HUES6 (cell line): ENCODE measurements around the gene TRMT10B.
"Not testable (repeated sequence)": the region's sequence is repeated elsewhere in the genome, so short reads cannot be mapped to it uniquely, and the experiment has no call there.

Source experiments
- H3K27ac ChIP-seq: 2 replicates; pipeline ENCODE4 v1.7.0; 2013; ENCODE audit warnings: low read depth, mild to moderate bottlenecking, low read length, inconsistent platforms
- H3K27me3 ChIP-seq: 2 replicates; pipeline ENCODE4 v1.6.1; 2013; ENCODE audit warnings: low read length; ENCODE audit not compliant: control insufficient read depth, insufficient read depth
- H3K36me3 ChIP-seq: 2 replicates; pipeline ENCODE4 v1.6.1; 2013; ENCODE audit warnings: low read length; ENCODE audit not compliant: control insufficient read depth, insufficient read depth
- H3K4me1 ChIP-seq: 2 replicates; pipeline ENCODE4 v1.6.1; 2013; ENCODE audit warnings: low read length; ENCODE audit not compliant: control insufficient read depth, insufficient read depth
- H3K4me3 ChIP-seq: 2 replicates; pipeline ENCODE4 v1.5.1; 2013; ENCODE audit warnings: low read depth, low read length
- H3K9ac ChIP-seq: one replicate; pipeline ENCODE4 v1.6.1; 2013; ENCODE audit warnings: mild to moderate bottlenecking, low read length
- H3K9me3 ChIP-seq: 2 replicates; pipeline ENCODE4 v1.6.1; 2013; ENCODE audit warnings: low read depth, low read length; ENCODE audit not compliant: control insufficient read depth, insufficient read depth

Gene TRMT10B

DNA sequence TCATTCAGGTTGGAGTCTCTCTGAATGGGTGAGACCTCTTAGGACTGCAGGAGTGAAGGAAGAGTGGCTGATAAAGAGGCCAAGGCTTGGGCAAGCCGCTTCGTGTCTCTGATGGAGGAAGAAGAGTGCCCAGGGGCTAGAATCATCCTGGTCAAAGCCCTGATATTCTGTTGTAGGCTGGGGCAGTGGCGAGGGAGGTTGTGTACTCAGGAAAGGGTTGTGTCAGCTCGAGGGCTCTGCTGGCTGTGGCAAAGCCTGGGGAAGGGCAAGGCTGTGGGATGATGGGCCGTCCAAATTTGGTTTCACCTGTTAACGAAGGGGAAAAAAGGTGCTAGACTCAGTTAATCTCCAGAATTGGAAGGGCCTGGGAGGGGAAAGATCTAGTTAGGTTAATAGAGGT is 2.4 kb upstream of the TRMT10B start:
- no peak overlapping the region for H3K9ac ChIP-seq
- H3K4me3 ChIP-seq = no peak overlapping the region
- no peak overlapping the region for H3K27ac ChIP-seq
- no peaks in the 10 kb centered on the region for H3K27me3 ChIP-seq
- no peaks in the 10 kb centered on the region for H3K9me3 ChIP-seq
- 0 out of 2 replicates have a peak, but pooled peaks cover 3% of the 10 kb centered on the region for H3K4me1 ChIP-seq
- no peaks in the 10 kb centered on the region for H3K36me3 ChIP-seq

- H3K27ac ChIP-seq, H3K36me3 ChIP-seq, H3K4me1 ChIP-seq: not testable (repeated sequence)
These were observed 1.9 kb upstream of the TRMT10B start for GRCh38 chr9:37751704-37752103.

DNA sequence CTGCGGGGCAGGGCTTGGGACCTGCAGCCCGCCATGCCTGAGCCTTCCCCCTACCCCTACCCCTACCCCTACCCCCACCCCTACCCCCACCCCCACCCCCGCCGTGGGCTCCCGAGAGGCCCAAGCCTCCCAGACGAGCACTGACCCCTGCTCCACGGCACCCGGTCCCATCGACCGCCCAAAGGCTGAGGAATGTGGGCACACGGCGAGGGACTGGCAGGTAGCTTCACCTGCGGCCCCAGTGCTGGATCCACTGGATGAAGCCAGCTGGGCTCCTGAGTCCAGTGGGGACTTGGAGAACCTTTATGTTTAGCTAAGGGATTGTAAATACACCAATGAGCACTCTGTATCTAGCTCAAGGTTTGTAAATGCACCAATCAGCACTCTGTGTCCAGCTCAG is 1.5 kb upstream of the TRMT10B start:
- not testable (repeated sequence) for H3K9ac ChIP-seq, H3K4me3 ChIP-seq, H3K27me3 ChIP-seq, H3K4me1 ChIP-seq, H3K9me3 ChIP-seq, H3K36me3 ChIP-seq, H3K27ac ChIP-seq

More at GRCh38 chr9:37751704-37752103, 1.9 kb upstream of the TRMT10B start:
- not testable (repeated sequence) for H3K4me3 ChIP-seq, H3K27me3 ChIP-seq, H3K9ac ChIP-seq, H3K9me3 ChIP-seq

DNA sequence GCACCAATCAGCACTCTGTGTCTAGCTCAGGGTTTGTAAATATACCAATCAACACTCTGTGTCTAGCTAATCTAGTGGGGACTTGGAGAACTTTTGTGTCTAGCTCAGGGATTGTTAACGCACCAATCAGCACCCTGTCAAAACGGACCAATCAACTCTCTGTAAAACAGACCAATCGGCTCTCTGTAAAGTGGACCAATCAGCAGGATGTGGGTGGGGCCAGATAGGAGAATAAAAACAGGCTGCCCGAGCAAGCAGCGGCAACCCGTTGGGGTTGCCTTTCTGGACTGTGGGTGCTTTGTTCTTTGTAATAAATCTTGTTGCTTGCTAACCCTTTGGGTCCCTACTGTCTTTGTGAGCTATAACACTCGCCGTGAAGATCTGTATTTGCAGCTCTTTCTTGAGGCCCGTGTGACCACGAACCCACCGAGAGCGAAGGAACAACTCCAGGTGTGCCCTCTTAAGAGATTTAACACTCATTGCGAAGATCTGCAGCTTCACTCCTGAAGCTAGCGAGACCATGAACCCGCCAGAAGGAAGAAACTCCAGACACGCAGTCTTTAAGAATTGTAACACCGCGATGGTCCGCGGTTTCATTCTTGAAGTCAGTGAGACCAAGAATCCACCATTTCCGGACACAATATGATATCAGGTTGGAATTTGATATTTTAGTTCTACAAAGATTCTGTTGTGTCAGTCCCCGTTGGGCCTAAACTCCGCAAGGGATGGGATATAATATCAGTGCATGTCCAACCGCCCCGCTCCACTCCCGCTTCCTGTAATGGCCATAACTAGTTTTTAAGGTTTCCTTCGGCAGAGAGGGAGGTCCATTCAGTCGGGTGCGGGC is 740 bp upstream of the TRMT10B start:
- no peaks in the 10 kb centered on the region for H3K9me3 ChIP-seq
- H3K4me3 ChIP-seq = peak overlapping the region; percentile 68
- no peaks in the 10 kb centered on the region for H3K36me3 ChIP-seq
- no peak overlapping the region for H3K27ac ChIP-seq
- 0 out of 2 replicates have a peak, but pooled peaks cover 3% of the 10 kb centered on the region for H3K4me1 ChIP-seq
- no peaks in the 10 kb centered on the region for H3K27me3 ChIP-seq
- H3K9ac ChIP-seq = no peak overlapping the region

DNA sequence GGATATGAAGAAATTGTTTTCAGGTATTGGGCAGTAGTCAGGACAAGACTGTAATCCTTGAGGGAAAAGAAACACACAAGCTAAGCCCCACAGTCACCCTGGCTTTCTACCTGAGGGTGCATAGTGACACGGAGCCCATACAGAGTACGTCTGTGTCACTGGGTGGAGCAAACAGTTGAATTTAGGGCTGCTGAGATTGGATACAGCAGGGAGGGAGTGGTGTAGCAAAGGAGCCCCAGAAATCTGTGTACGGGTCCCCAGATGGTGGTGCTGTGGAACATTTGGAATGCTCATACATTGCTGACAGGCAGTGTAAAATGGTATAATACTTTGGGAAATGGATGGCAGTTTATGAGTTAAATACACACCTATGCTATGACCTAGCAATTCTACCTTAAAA is 5.1 kb downstream of the TRMT10B start:
- Histone ChIP-seq H3K36me3 (no peaks in the 10 kb centered on the region), H3K4me3 (no peak overlapping the region), H3K9ac (no peak overlapping the region), H3K27me3 (no peaks in the 10 kb centered on the region), H3K9me3 (no peaks in the 10 kb centered on the region), H3K4me1 (no peaks in the 10 kb centered on the region), H3K27ac (no peak overlapping the region)

- H3K4me3 ChIP-seq = no peak overlapping the region
- no peak overlapping the region for H3K9ac ChIP-seq
- peaks cover 3% of the 10 kb centered on the region; the same call in 1 of the 2 replicates for H3K36me3 ChIP-seq
- no peaks in the 10 kb centered on the region for H3K27me3 ChIP-seq
- no peaks in the 10 kb centered on the region for H3K4me1 ChIP-seq
- H3K27ac ChIP-seq = no peak overlapping the region
- H3K9me3 ChIP-seq = no peaks in the 10 kb centered on the region
These were observed 7.0 kb downstream of the TRMT10B start for GRCh38 chr9:37760416-37761161.

GRCh38 chr9:37761511-37761910 is 7.9 kb downstream of the TRMT10B start:
- no peak overlapping the region for H3K9ac ChIP-seq
- H3K4me3 ChIP-seq = no peak overlapping the region

DNA sequence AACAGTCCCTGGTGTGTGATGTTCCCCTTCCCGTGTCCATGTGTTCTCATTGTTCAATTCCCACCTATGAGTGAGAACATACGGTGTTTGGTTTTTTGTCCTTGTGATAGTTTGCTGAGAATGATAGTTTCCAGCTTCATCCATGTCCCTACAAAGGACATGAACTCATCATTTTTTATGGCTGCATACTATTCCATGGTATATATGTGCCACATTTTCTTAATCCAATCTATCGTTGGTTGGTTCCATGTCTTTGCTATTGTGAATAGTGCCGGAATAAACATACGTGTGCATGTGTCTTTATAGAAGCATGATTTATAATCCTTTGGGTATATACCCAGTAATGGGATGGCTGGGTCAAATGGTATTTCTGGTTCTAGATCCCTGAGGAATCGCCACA is 11.7 kb downstream of the TRMT10B start:
- H3K4me1 ChIP-seq, H3K9ac ChIP-seq, H3K36me3 ChIP-seq: not testable (repeated sequence)

More at GRCh38 chr9:37761511-37761910, 7.9 kb downstream of the TRMT10B start:
- no peaks in the 10 kb centered on the region for H3K4me1 ChIP-seq
- no peaks in the 10 kb centered on the region for H3K9me3 ChIP-seq
- peaks cover 3% of the 10 kb centered on the region; the same call in 1 of the 2 replicates for H3K36me3 ChIP-seq
- H3K27me3 ChIP-seq = no peaks in the 10 kb centered on the region
- no peak overlapping the region for H3K27ac ChIP-seq

DNA sequence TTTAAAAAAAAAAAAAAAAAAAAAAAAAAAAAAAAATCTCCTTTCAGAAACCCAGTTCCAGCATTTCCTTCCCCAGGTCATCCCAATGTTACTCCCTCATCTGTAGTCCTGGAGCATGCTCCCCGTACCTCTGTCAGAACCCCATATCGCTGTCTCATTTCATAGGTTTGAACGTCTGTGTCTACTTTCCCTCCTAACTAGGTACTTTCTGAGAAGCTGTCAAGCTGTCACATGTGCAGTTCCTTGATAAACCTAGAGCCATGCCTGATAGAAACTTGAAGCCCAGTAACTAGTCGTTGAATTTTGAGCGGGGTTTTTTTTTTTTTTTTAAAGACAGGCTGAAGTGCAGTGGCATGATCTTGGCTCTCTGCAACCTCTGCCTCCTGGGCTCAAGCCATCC is 15.7 kb downstream of the TRMT10B start:
- no peak overlapping the region for H3K27ac ChIP-seq
- H3K4me1 ChIP-seq = no peaks in the 10 kb centered on the region
- H3K9me3 ChIP-seq = no peaks in the 10 kb centered on the region
- no peaks in the 10 kb centered on the region for H3K27me3 ChIP-seq
- H3K36me3 ChIP-seq = peaks cover 14% of the 10 kb centered on the region
- H3K4me3 ChIP-seq = no peak overlapping the region
- H3K9ac ChIP-seq = no peak overlapping the region

More for the DNA sequence above, 11.7 kb downstream of the TRMT10B start:
- H3K4me3 ChIP-seq, H3K27ac ChIP-seq, H3K27me3 ChIP-seq, H3K9me3 ChIP-seq: not testable (repeated sequence)

DNA sequence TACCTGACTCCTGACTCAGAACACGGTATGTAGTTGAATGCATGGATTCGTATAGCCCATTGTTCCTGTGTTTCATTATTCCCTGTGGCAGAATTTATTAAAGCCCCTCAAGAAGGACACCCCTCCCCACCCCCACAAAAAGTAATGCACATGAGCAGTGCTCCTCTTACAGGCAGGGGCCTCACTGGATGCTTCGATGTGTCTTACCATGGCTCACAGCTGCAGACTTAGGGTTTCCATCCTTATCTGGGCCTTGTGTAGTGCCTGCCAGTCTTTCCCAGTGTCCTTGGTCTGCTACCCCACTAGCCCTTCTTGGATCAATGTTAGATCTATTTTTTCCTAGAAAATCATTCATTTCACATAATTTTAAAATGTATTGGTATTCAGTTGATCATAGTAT is 16.4 kb downstream of the TRMT10B start:
- Histone ChIP-seq H3K4me3 (no peak overlapping the region), H3K9me3 (no peaks in the 10 kb centered on the region), H3K27me3 (no peaks in the 10 kb centered on the region), H3K9ac (no peak overlapping the region), H3K27ac (no peak overlapping the region), H3K36me3 (peaks cover 15% of the 10 kb centered on the region), H3K4me1 (no peaks in the 10 kb centered on the region)

DNA sequence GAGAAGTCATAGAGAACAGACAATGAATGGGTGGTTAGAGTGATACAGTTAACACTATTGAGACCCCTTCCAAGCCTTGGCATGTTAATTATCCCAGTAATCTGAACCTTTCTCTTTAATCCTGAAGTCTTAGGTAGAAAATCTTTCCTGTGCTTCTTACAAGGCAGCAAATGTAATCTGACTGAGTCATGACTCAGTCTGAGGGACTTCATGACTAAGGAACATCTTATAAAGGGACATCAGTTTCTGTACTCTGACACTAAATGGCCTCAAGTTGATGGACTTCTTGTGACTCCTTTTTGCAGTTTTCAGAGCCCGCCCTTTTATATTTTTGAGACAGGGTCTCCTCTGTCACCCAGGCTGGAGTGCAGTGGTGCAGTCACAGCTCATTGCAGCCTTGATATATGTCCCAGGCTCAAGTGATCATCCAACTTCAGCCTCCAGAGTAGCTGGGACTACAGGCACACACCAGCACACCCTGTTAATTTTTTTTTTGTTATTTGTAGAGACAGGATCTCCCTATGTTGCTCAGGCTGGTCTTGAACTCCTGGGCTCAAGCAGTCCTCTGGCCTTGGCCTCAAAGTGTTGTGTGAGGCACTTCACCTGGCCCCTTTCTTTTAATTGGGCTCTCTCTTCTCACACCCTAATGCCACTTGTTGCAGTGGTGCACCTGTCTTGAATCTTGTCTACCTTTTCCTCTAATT is 21.8 kb downstream of the TRMT10B start:
- Histone ChIP-seq H3K36me3 (peaks cover 49% of the 10 kb centered on the region), H3K4me3 (no peak overlapping the region), H3K4me1 (no peaks in the 10 kb centered on the region), H3K9ac (no peak overlapping the region), H3K27me3 (no peaks in the 10 kb centered on the region), H3K9me3 (no peaks in the 10 kb centered on the region), H3K27ac (no peak overlapping the region)
